Neural progenitor cell (in vitro differentiated cells): ENCODE results near the gene OCA2.

Experiments
- CTCF ChIP-seq: fragments of 200-600 bp; sonication (generic); IDR thresholded peaks from 2 replicates; pipeline ENCODE4 v1.5.1; 2017; ENCODE audit warnings: antibody characterized with exemption, mild to moderate bottlenecking
- EZH2 ChIP-seq: fragments of 200-600 bp; sonication (generic); IDR thresholded peaks from 2 replicates; pipeline ENCODE4 v1.6.1; 2017; ENCODE audit warnings: antibody characterized with exemption, mild to moderate bottlenecking, moderate library complexity
- EZH2phosphoT487 ChIP-seq: fragments of 200-600 bp; sonication (generic); IDR thresholded peaks from 2 replicates; pipeline ENCODE4 v1.6.1; 2017; ENCODE audit warnings: antibody characterized with exemption

DNA sequence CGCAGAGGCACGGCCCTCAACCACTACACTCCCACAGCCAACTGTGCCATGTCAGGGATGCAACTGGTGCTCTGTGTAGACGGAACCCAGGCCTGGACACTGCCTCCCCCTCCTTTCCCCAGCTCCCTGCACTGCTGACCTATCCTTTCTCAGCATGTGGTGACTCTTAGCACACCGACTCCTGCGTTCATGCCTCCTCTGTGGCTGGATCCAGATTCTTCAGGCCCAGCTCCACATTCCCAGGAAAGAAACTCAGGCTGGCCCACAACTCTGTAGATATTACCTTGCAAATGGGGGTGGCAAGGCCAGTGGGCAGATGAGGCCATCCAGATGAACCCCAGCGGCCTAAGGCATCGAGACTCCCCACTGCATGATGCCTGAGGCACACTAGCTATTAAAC, 272.7 kb downstream of the OCA2 start:
- TF ChIP-seq CTCF (no peak), EZH2 (no peak), EZH2phosphoT487 (no peak)
